Neural cell (in vitro differentiated cells): ENCODE results near the gene NOTCH2. TPM values are rescaled to one million over a fixed set of nuclear protein-coding genes. Genes with fewer than 3 reads are reported as not detected.
"Not testable (repeated sequence)": the region's sequence is repeated elsewhere in the genome, so short reads cannot be mapped to it uniquely, and the experiment has no call there.

Experiments
- H2AFZ ChIP-seq: fragments of 200-600, 300-800 bp; sonication (generic), shearing (Covaris generic); 2 replicates; pipeline ENCODE4 v1.6.0; 2014; ENCODE audit warnings: low read depth, mild to moderate bottlenecking, antibody characterized with exemption, low read length, moderate library complexity
- H3F3A ChIP-seq: fragments of 200-600 bp; shearing (Covaris generic); 2 replicates; pipeline ENCODE4 v1.6.1; 2016; ENCODE audit warnings: mild to moderate bottlenecking, moderate library complexity, mixed read lengths, antibody characterized with exemption, low read length; ENCODE audit not compliant: insufficient read depth, poor library complexity, severe bottlenecking
- H3K27ac ChIP-seq: fragments of 200-600, 300-800 bp; sonication (generic), shearing (Covaris generic); 2 replicates; pipeline ENCODE4 v1.5.1; 2014; ENCODE audit warnings: mild to moderate bottlenecking, low read length, moderate library complexity
- H3K27me3 ChIP-seq: fragments of 300-800, 200-600 bp; sonication (generic), shearing (Covaris generic); 2 replicates; pipeline ENCODE4 v1.6.0; 2014; ENCODE audit warnings: mild to moderate bottlenecking, low read depth, low read length, moderate library complexity; ENCODE audit not compliant: insufficient read depth
- H3K36me3 ChIP-seq: fragments of 300-800, 200-600 bp; sonication (generic), shearing (Covaris generic); 2 replicates; pipeline ENCODE4 v1.5.1; 2014; ENCODE audit warnings: mild to moderate bottlenecking, antibody characterized with exemption, low read length, moderate library complexity; ENCODE audit not compliant: insufficient read depth
- H3K4me2 ChIP-seq: fragments of 300-800, 200-600 bp; sonication (generic), shearing (Covaris generic); 2 replicates; pipeline ENCODE4 v1.6.0; 2014; ENCODE audit warnings: mild to moderate bottlenecking, low read length
- H3K4me3 ChIP-seq: fragments of 300-800, 200-600 bp; sonication (generic), shearing (Covaris generic); 2 replicates; pipeline ENCODE4 v1.5.1; 2014; ENCODE audit warnings: mild to moderate bottlenecking, low read length, moderate library complexity
- H3K79me2 ChIP-seq: fragments of 200-600 bp; shearing (Covaris generic); replicated peaks from 2 replicates; pipeline ENCODE4 v1.6.0; 2014; ENCODE audit warnings: mild to moderate bottlenecking, low read length, moderate library complexity; ENCODE audit not compliant: insufficient read depth
- H3K9ac ChIP-seq: fragments of 300-800, 200-600 bp; sonication (generic), shearing (Covaris generic); 2 replicates; pipeline ENCODE4 v1.6.1; 2016; ENCODE audit warnings: mild to moderate bottlenecking, low read length, mixed read lengths
- H3K9me2 ChIP-seq: fragments of 200-600 bp; shearing (Covaris generic); 2 replicates; pipeline ENCODE4 v1.6.1; 2016; ENCODE audit warnings: mild to moderate bottlenecking, low read length, mixed read lengths; ENCODE audit not compliant: insufficient read depth
- H3K9me3 ChIP-seq: fragments of 200-600, 300-800 bp; sonication (generic), shearing (Covaris generic); 2 replicates; pipeline ENCODE4 v1.6.1; 2016; ENCODE audit warnings: mild to moderate bottlenecking, mixed run types, low read length, moderate library complexity, mixed read lengths
- H4K20me1 ChIP-seq: fragments of 200-600 bp; shearing (Covaris generic); 2 replicates; pipeline ENCODE4 v1.6.1; 2016; ENCODE audit warnings: mild to moderate bottlenecking, mixed run types; ENCODE audit not compliant: insufficient read depth
- EP300 ChIP-seq: fragments of 450-650 bp; conservative IDR thresholded peaks from 2 replicates; pipeline ENCODE4 v1.6.1; 2014; ENCODE audit warnings: antibody characterized with exemption, mild to moderate bottlenecking, moderate library complexity; ENCODE audit not compliant: poor library complexity, severe bottlenecking
- EZH2 ChIP-seq: fragments of 200-600, 300-800 bp; shearing (Covaris generic), sonication (generic); IDR thresholded peaks from 2 replicates; pipeline ENCODE4 v1.6.1; 2014; ENCODE audit warnings: antibody characterized with exemption, low read length, borderline replicate concordance, mild to moderate bottlenecking; ENCODE audit not compliant: insufficient read depth, poor library complexity, severe bottlenecking
- MXI1 ChIP-seq: fragments of 450-650 bp; conservative IDR thresholded peaks from 2 replicates; pipeline ENCODE4 v1.6.1; 2014; ENCODE audit warnings: antibody characterized with exemption, mild to moderate bottlenecking; ENCODE audit not compliant: poor library complexity, severe bottlenecking
- POLR2AphosphoS5 ChIP-seq: IDR thresholded peaks from 2 replicates; pipeline ENCODE4 v1.6.1; 2012
- RAD21 ChIP-seq: fragments of 450-650 bp; conservative IDR thresholded peaks from 2 replicates; pipeline ENCODE4 v1.6.1; 2014; ENCODE audit warnings: antibody characterized with exemption, mild to moderate bottlenecking, moderate library complexity
- SMC3 ChIP-seq: fragments of 450-650 bp; conservative IDR thresholded peaks from 2 replicates; pipeline ENCODE4 v1.6.1; 2014; ENCODE audit warnings: antibody characterized with exemption, mild to moderate bottlenecking, moderate library complexity; ENCODE audit not compliant: poor library complexity
- TAF1 ChIP-seq: IDR thresholded peaks from 2 replicates; pipeline ENCODE4 v1.6.1; 2012; ENCODE audit warnings: low read depth
- polyA plus RNA-seq: library from polyadenylated mRNA; depleted of rRNA; stranded (reverse); fragments of >200 nt; gene quantifications from 2 replicates; pipeline ENCODE4 v1.2.3, GENCODE V29; 2014
- TF ChIP-seq, protein P1 (sequence below): IDR thresholded peaks from 2 replicates; pipeline ENCODE4 v1.6.1; 2012; ENCODE audit warnings: borderline replicate concordance
- TF ChIP-seq, protein P2 (sequence below): fragments of 450-650 bp; IDR thresholded peaks from 2 replicates; pipeline ENCODE4 v1.5.1; 2014; ENCODE audit warnings: antibody characterized with exemption, mild to moderate bottlenecking, moderate library complexity; ENCODE audit not compliant: poor library complexity, severe bottlenecking

The NOTCH2 gene
- polyA plus RNA-seq, 1 donor from 2014 or later: 0.73 TPM

DNA sequence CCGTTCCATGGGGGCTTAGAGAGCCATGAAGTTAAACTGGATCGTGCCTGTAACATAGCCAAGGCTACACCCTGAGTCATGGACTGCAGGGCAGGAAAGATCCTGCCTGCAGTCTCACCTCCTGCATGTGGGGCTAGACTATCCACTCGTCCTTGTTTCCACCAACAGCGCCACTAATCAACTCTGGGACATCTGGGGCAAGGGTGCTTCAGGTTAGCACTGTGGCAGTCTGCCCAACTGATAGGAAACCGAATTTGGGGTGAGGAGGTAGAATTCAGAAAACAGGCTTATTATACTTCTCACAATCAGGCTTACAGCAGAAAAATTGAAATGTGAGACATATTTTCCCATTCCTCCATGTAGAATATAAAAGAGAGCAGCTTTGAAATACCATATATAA is 88.0 kb downstream of the NOTCH2 start:
- Histone ChIP-seq H3K4me3 (no peak overlapping the region), H3K9me3 (no peaks in the 10 kb centered on the region), H3K27ac (no peak overlapping the region), H2AFZ (no peak overlapping the region), H3K36me3 (no peaks in the 10 kb centered on the region), H4K20me1 (no peaks in the 10 kb centered on the region), H3K79me2 (no peaks in the 10 kb centered on the region), H3K9ac (no peak overlapping the region), H3K9me2 (no peaks in the 10 kb centered on the region), H3F3A (no peaks in the 10 kb centered on the region), H3K27me3 (no peaks in the 10 kb centered on the region), H3K4me2 (no peak overlapping the region)
- TF ChIP-seq, protein P1, sequence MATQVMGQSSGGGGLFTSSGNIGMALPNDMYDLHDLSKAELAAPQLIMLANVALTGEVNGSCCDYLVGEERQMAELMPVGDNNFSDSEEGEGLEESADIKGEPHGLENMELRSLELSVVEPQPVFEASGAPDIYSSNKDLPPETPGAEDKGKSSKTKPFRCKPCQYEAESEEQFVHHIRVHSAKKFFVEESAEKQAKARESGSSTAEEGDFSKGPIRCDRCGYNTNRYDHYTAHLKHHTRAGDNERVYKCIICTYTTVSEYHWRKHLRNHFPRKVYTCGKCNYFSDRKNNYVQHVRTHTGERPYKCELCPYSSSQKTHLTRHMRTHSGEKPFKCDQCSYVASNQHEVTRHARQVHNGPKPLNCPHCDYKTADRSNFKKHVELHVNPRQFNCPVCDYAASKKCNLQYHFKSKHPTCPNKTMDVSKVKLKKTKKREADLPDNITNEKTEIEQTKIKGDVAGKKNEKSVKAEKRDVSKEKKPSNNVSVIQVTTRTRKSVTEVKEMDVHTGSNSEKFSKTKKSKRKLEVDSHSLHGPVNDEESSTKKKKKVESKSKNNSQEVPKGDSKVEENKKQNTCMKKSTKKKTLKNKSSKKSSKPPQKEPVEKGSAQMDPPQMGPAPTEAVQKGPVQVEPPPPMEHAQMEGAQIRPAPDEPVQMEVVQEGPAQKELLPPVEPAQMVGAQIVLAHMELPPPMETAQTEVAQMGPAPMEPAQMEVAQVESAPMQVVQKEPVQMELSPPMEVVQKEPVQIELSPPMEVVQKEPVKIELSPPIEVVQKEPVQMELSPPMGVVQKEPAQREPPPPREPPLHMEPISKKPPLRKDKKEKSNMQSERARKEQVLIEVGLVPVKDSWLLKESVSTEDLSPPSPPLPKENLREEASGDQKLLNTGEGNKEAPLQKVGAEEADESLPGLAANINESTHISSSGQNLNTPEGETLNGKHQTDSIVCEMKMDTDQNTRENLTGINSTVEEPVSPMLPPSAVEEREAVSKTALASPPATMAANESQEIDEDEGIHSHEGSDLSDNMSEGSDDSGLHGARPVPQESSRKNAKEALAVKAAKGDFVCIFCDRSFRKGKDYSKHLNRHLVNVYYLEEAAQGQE: no peak
- TF ChIP-seq EZH2: no peak
- TF ChIP-seq, protein P2, sequence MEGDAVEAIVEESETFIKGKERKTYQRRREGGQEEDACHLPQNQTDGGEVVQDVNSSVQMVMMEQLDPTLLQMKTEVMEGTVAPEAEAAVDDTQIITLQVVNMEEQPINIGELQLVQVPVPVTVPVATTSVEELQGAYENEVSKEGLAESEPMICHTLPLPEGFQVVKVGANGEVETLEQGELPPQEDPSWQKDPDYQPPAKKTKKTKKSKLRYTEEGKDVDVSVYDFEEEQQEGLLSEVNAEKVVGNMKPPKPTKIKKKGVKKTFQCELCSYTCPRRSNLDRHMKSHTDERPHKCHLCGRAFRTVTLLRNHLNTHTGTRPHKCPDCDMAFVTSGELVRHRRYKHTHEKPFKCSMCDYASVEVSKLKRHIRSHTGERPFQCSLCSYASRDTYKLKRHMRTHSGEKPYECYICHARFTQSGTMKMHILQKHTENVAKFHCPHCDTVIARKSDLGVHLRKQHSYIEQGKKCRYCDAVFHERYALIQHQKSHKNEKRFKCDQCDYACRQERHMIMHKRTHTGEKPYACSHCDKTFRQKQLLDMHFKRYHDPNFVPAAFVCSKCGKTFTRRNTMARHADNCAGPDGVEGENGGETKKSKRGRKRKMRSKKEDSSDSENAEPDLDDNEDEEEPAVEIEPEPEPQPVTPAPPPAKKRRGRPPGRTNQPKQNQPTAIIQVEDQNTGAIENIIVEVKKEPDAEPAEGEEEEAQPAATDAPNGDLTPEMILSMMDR: no peak
- no peak for TF ChIP-seq POLR2AphosphoS5
- TF ChIP-seq RAD21: no peak
- no peak for TF ChIP-seq MXI1
- no peak for TF ChIP-seq SMC3
- TF ChIP-seq EP300: no peak
- TF ChIP-seq TAF1: no peak

GRCh38 chr1:119978018-119978505 is 91.4 kb downstream of the NOTCH2 start:
- no peak overlapping the region for H3K4me2 ChIP-seq
- no peak overlapping the region for H3K9ac ChIP-seq
- TF ChIP-seq, protein P2: no peak
- TF ChIP-seq, protein P1: no peak
- no peaks in the 10 kb centered on the region for H4K20me1 ChIP-seq
- H3K9me2 ChIP-seq: no peaks in the 10 kb centered on the region
- H3K27me3 ChIP-seq: no peaks in the 10 kb centered on the region
- H3F3A ChIP-seq: no peaks in the 10 kb centered on the region
- no peaks in the 10 kb centered on the region for H3K9me3 ChIP-seq
- no peaks in the 10 kb centered on the region for H3K79me2 ChIP-seq
- H3K4me3 ChIP-seq: no peak overlapping the region
- H2AFZ ChIP-seq: no peak overlapping the region
- H3K27ac ChIP-seq: no peak overlapping the region
- H3K36me3 ChIP-seq: no peaks in the 10 kb centered on the region

- not testable (repeated sequence) for H3K36me3 ChIP-seq, H3F3A ChIP-seq, H3K4me2 ChIP-seq, H3K9me2 ChIP-seq, H3K27ac ChIP-seq, H3K4me3 ChIP-seq, H3K27me3 ChIP-seq, H3K79me2 ChIP-seq, H3K9me3 ChIP-seq, H4K20me1 ChIP-seq, H2AFZ ChIP-seq, H3K9ac ChIP-seq
These were observed 92.2 kb downstream of the NOTCH2 start for GRCh38 chr1:119977113-119977736.
